ENCODE results near the gene CRTC1. TPM values are rescaled to one million over a fixed set of nuclear protein-coding genes. Genes with fewer than 3 reads are reported as not detected.

CRTC1 gene
- total and polyA plus RNA-seq, 9 of the 15 experiments (the other 6 are each of a cell fraction or from before 2014, with no cell fraction given), result 0.25 to 3.8 (median 1.2) TPM; not detected in 2

DNA sequence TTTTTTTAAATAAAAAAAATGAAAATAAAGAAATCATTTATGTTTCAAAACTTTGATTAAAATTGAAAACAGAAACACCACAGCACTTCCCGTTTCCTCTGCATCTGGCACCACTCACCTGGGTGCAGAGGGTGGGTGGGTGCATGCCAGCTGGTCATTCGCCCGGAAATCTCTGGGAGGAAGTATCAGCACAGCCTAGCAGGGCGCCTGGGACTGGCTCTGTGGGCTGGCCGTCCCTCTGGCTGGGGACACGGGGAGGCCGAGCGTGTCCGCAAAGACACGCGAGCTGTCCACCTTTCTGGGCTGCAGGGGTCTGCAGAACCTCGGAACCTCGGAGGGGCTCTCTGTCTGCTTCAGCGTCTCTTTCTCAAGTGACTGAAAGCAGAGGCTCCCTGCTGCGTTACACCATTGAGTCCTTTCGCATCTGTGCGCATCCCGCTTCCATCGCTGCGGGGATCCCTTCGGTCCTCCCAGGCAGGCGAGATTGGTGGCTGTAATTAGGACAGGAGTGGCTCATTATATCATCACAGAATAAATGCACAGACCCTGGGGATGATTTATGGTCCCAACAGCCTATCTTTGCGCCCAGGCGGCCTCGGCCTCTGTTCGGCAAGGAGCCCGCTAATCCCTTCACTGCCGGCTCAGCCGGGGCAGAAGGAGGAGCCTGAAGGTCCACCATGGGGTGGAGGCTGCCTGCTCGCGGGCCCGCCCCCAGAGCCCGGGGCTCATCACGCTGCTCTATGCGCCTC, 17.2 kb downstream of the CRTC1 start (continued):
- TF ChIP-seq, protein P1, sequence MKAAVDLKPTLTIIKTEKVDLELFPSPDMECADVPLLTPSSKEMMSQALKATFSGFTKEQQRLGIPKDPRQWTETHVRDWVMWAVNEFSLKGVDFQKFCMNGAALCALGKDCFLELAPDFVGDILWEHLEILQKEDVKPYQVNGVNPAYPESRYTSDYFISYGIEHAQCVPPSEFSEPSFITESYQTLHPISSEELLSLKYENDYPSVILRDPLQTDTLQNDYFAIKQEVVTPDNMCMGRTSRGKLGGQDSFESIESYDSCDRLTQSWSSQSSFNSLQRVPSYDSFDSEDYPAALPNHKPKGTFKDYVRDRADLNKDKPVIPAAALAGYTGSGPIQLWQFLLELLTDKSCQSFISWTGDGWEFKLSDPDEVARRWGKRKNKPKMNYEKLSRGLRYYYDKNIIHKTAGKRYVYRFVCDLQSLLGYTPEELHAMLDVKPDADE (conservative IDR thresholded peaks at IDR 0.05; ENCODE audit: control insufficient read depth, low read depth, low read length), result peak; percentile 52; the same call in 1 of the 2 replicates
- TF ChIP-seq POLR2H (tag; IDR thresholded peaks at IDR 0.05; ENCODE audit: low read depth) (no peak), RBM25 (IDR thresholded peaks at IDR 0.05; ENCODE audit: low read depth, low read length, severe bottlenecking) (no peak), POLR2AphosphoS2 (IDR thresholded peaks at IDR 0.05; ENCODE audit: low read length) (no peak), STAT5A (IDR thresholded peaks at IDR 0.05; ENCODE audit: borderline replicate concordance, low read length) (peak; percentile 72; the same call in 1 of the 2 replicates), ZNF174 (CRISPR knock-in tag; IDR thresholded peaks at IDR 0.05) (no peak), MAZ (CRISPR knock-in tag; conservative IDR thresholded peaks at IDR 0.05 in 1 of 2, IDR thresholded peaks at IDR 0.05 in 1 of 2) (peak in 1 of 2 experiments; percentile 41; a peak in 2 of 4 replicates), DPF2 (IDR thresholded peaks at IDR 0.05) (peak; percentile 88), SMARCC2 (IDR thresholded peaks at IDR 0.05; ENCODE audit: low read depth) (peak; percentile 43; the same call in 1 of the 2 replicates), ZNF175 (CRISPR knock-in tag; IDR thresholded peaks at IDR 0.05; ENCODE audit: low read depth) (no peak), ATF1 (CRISPR knock-in tag; IDR thresholded peaks at IDR 0.05) (no peak), ATF1 (tag; IDR thresholded peaks at IDR 0.05) (peak; percentile 42; the same call in 1 of the 2 replicates), ZNF197 (CRISPR knock-in tag; IDR thresholded peaks at IDR 0.05; ENCODE audit: low read depth) (no peak), ZNF121 (CRISPR knock-in tag; conservative IDR thresholded peaks at IDR 0.05) (no peak), HDAC6 (IDR thresholded peaks at IDR 0.05; ENCODE audit: low read depth, low read length) (no peak), PHB2 (IDR thresholded peaks at IDR 0.05; ENCODE audit: low read depth) (0 out of 2 replicates have a peak, but pooled peaks have one; percentile 47)
- TF ChIP-seq, protein P2, sequence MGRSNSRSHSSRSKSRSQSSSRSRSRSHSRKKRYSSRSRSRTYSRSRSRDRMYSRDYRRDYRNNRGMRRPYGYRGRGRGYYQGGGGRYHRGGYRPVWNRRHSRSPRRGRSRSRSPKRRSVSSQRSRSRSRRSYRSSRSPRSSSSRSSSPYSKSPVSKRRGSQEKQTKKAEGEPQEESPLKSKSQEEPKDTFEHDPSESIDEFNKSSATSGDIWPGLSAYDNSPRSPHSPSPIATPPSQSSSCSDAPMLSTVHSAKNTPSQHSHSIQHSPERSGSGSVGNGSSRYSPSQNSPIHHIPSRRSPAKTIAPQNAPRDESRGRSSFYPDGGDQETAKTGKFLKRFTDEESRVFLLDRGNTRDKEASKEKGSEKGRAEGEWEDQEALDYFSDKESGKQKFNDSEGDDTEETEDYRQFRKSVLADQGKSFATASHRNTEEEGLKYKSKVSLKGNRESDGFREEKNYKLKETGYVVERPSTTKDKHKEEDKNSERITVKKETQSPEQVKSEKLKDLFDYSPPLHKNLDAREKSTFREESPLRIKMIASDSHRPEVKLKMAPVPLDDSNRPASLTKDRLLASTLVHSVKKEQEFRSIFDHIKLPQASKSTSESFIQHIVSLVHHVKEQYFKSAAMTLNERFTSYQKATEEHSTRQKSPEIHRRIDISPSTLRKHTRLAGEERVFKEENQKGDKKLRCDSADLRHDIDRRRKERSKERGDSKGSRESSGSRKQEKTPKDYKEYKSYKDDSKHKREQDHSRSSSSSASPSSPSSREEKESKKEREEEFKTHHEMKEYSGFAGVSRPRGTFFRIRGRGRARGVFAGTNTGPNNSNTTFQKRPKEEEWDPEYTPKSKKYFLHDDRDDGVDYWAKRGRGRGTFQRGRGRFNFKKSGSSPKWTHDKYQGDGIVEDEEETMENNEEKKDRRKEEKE (IDR thresholded peaks at IDR 0.05; ENCODE audit: borderline replicate concordance in 1 of 2, control insufficient read depth in 1 of 2, low read depth in 2 of 2, low read length in 1 of 2), result no peak
- TF ChIP-seq, protein P3, sequence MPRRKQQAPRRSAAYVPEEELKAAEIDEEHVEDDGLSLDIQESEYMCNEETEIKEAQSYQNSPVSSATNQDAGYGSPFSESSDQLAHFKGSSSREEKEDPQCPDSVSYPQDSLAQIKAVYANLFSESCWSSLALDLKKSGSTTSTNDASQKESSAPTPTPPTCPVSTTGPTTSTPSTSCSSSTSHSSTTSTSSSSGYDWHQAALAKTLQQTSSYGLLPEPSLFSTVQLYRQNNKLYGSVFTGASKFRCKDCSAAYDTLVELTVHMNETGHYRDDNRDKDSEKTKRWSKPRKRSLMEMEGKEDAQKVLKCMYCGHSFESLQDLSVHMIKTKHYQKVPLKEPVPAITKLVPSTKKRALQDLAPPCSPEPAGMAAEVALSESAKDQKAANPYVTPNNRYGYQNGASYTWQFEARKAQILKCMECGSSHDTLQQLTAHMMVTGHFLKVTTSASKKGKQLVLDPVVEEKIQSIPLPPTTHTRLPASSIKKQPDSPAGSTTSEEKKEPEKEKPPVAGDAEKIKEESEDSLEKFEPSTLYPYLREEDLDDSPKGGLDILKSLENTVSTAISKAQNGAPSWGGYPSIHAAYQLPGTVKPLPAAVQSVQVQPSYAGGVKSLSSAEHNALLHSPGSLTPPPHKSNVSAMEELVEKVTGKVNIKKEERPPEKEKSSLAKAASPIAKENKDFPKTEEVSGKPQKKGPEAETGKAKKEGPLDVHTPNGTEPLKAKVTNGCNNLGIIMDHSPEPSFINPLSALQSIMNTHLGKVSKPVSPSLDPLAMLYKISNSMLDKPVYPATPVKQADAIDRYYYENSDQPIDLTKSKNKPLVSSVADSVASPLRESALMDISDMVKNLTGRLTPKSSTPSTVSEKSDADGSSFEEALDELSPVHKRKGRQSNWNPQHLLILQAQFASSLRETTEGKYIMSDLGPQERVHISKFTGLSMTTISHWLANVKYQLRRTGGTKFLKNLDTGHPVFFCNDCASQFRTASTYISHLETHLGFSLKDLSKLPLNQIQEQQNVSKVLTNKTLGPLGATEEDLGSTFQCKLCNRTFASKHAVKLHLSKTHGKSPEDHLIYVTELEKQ (CRISPR knock-in tag; IDR thresholded peaks at IDR 0.05), result no peak
- TF ChIP-seq, protein P4, sequence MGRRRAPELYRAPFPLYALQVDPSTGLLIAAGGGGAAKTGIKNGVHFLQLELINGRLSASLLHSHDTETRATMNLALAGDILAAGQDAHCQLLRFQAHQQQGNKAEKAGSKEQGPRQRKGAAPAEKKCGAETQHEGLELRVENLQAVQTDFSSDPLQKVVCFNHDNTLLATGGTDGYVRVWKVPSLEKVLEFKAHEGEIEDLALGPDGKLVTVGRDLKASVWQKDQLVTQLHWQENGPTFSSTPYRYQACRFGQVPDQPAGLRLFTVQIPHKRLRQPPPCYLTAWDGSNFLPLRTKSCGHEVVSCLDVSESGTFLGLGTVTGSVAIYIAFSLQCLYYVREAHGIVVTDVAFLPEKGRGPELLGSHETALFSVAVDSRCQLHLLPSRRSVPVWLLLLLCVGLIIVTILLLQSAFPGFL (CRISPR knock-in tag; IDR thresholded peaks at IDR 0.05), result no peak

All from K562 (cell line).